GM19035 (cell line): ENCODE measurements around the gene DZIP3.
A peak's percentile ranks its signal among the peaks of the same experiment; 100 is the strongest.
"Not testable (repeated sequence)": the region's sequence is repeated elsewhere in the genome, so short reads cannot be mapped to it uniquely, and the experiment has no call there.

Experiments used
- ATAC-seq: cut with Tn5 transposase; IDR thresholded peaks from one replicate; pipeline ENCODE4 v1.9.1; 2021; ENCODE audit not compliant: unreplicated experiment

Gene DZIP3

DNA sequence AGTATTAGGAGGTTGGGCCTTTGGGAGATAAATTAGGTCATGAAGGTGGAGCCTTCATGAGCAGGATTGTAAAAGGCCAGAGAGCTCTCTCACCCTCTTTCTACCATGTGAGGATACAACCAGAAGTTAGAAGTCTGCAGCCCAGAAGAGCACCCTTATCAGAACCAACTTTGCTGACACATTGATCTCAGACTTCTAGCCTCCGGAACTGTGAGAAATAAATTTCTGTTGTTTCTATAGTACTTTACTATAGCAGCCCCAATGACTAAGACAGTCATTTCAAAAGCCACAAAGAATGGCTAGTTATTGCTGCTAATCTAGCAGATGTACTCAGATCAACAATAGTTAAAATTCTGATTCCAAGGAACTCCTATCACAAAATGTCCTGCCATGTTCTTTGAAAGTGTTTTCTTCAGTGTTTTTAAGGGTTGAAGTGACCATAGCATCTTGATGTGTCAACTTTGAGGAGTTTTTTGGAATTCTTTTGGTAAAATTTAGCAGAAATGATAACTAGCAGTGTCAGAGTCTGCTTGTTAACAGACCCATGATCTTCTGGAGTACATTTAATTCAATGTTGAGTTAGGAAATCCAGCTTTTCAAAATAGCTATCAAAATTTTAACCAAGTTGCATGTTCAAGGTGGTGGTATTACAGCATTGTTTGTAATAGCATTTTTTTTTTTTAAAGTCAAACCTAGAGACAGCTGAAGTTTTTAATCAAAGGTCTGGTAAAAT, 10.3 kb downstream of the DZIP3 start:
- no peak for ATAC-seq

- ATAC-seq, result no peak
These were observed 12.9 kb downstream of the DZIP3 start for GRCh38 chr3:108602249-108602934.

DNA sequence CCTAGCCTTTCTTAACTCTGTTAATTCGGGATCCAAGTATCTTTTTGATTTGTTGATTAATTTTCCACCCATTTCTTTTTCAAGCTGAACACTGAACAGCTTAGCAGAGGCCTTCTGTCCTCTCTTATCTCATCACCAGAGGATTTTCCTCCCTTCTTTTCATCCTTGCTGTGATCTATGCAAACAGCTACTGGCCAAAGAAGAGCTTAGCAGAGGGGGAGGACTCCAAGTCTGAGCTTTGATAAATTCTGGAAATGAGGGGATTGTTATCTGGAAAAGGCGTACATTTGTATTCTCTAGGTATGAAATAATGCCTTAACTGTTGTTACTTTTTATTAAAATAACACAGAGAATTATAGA, 13.4 kb downstream of the DZIP3 start:
- no peak for ATAC-seq

DNA sequence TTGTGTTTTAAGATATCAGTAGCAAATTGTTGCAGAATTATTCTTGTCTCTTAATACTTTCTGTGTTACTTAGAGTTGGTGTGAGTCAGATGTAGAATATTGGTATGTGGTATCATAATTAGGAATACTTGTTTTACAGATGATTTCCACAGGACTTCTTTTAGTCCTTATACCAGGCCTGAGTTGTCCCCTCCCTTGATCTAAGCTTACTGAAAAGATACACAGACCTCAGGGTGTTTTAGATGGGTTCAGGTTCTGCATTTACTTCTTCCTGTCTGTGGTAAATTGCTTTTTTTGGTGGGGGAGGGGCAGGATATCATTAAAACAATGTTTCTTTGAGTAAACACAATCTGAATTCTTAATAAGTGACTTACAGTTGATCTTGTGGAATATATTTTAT, 14.2 kb downstream of the DZIP3 start:
- ATAC-seq, result no peak

GRCh38 chr3:108605028-108605427, 15.5 kb downstream of the DZIP3 start:
- ATAC-seq, result no peak

- no peak for ATAC-seq
These were observed 16.0 kb downstream of the DZIP3 start for GRCh38 chr3:108605491-108605890.

DNA sequence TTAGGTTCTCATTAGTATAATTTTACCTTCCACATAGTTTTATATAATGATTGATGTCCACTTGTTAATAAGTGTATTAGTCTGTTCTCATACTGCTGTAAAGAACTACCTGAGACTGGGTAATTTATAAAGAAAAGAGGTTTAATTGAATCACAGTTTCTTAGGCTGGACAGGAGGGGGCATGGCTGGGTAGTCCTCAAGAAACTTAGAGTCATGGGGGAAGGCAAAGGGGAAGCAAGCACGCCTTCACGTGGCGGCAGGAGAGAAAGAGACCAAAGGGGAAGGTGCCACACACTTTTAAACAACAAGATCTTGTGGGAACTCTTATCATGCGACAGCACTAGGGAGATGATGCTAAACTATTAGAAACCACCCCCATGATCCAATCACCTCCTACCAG, 19.2 kb downstream of the DZIP3 start:
- ATAC-seq, result no peak

- ATAC-seq, result no peak
These were observed 21.1 kb downstream of the DZIP3 start for GRCh38 chr3:108610651-108611050.

DNA sequence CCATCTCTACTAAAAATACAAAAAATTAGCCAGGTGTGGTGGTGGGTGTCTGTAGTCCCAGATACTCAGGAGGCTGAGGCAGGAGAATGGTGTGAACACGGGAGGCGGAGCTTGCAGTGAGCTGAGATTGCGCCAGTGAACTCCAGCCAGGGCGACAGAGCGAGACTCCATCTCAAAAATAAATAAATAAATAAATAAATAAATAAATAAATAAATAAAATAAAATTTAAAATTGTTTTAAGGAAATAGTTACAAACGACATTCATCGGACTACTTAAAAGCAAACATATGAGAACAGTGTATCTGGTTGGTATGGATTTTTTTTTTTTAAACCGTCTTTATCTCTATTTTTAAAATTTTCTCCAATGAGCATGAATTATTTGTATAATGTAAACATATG, 26.6 kb downstream of the DZIP3 start:
- not testable (repeated sequence) for ATAC-seq

DNA sequence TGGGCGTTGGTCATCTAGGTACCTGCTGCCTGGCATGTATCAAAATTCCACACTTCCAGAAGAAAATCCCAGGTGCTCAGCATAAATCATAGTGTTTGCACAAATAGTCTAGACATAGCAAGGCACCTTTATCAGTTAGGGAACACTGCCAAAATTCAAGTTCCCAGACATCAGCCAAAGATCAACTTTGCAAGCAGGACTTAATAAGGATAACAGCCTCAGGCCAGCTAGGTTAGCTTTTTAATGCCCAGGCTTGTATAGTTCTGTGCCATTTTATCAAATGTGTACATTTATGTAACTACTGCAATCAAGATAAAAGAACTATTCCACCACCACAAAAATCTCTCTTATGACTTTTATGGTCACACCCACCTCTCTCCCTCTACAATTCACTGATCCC, 30.7 kb downstream of the DZIP3 start:
- no peak for ATAC-seq

DNA sequence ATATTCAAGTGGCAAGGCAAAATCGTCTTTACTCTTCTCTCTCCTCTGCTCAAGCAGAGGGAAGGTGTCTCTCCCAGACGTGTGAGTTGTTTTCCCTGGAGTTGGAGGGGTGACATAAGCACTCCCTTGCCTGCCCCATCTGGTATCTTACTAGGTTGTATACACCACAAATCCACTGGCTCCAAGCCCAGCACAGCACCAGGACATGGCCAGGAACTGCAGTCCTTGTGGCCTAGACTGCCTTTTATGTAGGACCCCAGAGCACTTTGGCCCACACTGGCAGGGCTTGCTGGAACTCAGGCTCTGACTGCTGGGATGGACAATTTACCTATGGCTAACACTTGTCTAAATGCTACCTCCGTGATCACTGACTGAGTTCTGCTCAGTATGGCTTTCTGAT, 34.0 kb downstream of the DZIP3 start:
- no peak for ATAC-seq

GRCh38 chr3:108629974-108630373, 40.5 kb downstream of the DZIP3 start:
- no peak for ATAC-seq

- no peak for ATAC-seq
These were observed 53.0 kb downstream of the DZIP3 start for GRCh38 chr3:108642526-108642925.

DNA sequence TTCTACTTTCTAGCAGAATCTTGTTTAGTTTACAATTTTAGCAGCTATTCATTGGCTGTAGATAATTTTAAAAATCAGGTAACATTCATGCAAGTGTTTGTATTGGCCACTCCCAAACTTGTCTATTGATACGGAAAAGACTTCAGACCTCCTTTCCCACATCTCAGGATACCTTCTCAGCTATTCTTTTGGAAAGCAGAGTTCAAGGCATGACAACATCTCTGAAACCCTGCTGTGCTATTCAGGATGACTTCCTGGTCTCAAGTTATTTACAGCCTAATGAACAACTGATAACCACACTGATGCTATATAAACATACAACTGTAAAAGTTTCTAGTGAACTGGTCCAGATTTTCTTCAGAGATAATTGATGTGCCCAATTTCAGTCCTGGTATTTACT, 55.8 kb downstream of the DZIP3 start:
- ATAC-seq, result no peak

DNA sequence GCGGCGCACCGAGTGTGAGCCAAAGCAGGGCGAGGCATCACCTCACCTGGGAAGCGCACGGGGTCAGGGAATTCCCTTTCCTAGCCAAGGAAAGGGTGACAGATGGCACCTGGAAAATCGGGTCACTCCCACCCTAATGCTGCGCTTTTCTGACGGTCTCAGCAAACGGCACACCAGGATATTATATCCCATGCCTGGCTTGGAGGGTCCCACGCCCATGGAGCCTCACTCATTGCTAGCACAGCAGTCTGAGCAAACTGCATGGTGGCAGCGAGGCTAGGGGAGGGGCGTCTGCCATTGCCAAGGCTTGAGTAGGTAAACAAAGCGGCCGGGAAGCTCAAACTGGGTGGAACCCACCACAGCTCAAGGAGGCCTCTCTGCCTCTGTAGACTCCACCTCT, 66.1 kb downstream of the DZIP3 start:
- ATAC-seq, result not testable (repeated sequence)

DNA sequence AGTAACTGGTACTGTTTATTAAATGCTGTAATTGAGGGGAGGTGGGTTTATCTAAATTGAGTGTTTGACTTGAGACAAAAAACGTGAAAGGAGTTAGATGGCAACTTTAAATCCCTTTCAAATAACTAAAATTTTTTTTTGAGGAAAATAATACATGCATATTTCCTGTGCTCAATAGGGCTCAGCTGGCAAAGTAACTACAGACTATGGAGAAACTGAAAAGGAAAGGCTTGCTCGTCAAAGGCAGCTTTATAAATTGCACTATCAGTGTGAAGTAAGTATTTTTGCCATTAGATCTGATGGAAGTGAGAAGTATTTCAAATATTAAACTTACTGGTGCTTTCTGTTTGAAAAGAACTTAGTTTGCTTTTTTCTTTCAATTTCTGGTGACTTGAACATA, 72.2 kb downstream of the DZIP3 start:
- no peak for ATAC-seq

GRCh38 chr3:108662142-108662738, 72.7 kb downstream of the DZIP3 start:
- peak; percentile 91 for ATAC-seq

DNA sequence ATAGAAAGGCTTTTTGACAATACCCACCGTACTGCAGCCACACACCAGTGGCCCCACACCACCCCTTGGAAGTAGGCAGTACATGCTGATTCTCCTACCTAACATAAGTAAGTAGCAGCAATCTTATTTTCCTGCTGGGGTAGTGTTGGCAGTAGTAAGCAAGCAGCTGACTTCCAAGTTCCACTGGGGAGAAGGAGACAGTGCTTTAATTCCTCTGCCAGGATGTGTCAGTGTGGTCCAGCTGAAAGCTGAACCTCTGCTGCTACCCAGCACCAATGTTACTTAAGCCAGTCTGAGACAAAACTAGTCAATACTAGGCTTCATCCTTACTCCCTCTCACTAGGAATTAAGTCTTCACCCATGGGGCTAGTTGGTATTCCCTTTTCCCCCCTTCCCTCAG, 74.7 kb downstream of the DZIP3 start:
- no peak for ATAC-seq

DNA sequence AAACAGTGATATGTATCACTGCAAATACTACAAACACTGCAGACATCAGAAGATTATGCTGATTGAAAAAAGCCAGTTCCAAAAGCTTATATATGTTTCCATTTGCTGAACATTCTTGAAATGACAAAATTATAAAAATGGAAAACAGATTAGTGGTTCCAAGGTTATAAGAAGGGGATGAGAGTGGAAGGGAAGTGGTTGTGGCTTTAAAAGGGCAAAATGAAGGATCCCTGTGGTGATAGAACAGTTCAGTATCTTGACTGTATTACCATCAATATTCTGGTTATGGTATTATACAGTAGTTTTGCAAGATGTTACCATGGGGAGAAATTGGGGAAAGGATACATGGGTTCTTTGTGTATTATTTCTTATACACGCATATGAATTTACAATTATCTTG, 77.8 kb downstream of the DZIP3 start:
- ATAC-seq, result no peak

DNA sequence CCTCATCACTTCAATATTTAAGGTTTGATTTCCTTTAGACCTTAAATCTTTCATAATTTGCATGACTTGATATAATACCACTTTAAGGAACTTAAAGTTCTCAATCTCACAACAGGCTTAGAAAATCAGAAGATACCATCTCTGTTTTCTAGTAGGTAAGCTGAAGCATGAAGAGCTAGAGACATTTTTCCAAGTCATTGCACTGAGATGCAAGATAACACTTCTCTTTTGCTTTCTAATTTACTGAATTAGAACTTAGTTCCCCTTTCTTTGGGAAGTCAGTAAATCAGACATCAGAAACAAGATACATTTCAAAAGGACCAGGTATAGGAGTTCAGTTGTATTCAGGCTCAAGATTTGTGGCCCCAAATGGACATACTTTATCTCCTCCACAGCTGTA, 79.7 kb downstream of the DZIP3 start:
- no peak for ATAC-seq

DNA sequence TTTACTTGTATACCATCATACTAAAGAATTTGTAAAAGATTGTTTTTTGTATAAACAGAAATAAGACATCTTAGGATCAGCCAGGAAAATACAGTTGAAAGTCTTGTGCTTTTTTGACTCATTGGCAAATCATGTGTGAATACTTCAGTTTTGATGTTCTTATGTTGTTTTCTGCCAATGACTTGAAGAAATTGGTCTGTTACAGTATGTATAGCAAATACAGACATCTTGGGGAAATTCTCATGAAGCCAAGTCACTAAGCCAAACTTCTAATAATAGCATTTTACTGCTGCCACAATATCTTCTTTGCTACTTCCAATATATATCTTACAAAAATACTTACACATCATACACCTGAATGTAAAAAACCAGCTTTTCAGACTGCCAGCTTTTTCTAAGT, 83.2 kb downstream of the DZIP3 start:
- no peak for ATAC-seq

DNA sequence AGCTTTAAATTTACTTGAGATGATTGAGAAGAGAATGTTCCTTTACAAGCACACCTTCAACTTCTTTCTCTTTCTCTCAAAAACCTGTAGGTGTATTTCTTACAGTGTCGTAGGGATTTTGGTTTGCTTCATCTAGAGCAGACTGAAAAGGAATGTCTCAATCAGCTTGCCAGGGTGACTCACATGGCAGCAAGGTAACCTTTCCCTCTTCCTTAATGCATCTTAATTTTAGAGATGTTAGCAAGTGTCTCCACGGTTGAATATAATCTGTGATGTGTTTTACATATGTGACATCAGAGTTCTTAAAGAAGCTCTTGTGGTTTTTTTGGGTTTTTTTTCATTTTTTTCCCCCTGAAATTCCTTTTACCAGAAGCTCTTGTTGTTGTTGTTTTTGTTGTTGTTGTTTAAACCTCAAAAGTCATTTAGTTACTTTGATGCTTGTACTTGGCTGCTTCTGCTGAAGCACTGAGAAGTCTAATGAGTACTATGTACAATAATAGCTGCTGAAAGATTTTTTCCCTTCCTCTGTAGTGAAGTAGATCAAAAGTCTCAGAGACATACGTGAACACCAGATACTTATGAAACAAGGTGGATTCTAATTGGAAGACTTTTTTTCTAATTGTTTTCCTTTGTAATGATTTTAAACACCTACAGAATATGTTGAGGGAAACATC, 84.6 kb downstream of the DZIP3 start:
- ATAC-seq, result peak; percentile 67
